B cell (primary cell): ENCODE data around the gene INSR. TPM values are rescaled to one million over a fixed set of nuclear protein-coding genes. Genes with fewer than 3 reads are reported as not detected.

Source experiments
- ATAC-seq: fragments of 200-7000 bp; cut with Tn5 transposase; one replicate; pipeline ENCODE4 v1.10.0; 2021; ENCODE audit warnings: low read depth, mild to moderate bottlenecking, moderate number of reproducible peaks, moderate library complexity
- CTCF ChIA-PET: fragments of 350-600 bp; sonication (Branson Sonifier 250); formaldehyde crosslinking; loops from one replicate; lab custom pipeline; 2021; ENCODE audit warnings: antibody characterized with exemption, inconsistent platforms; lab: Charles Lee
- POLR2A ChIA-PET: fragments of 350-600 bp; sonication (Branson Sonifier 250); formaldehyde crosslinking; loops from one replicate; lab custom pipeline; 2021; ENCODE audit warnings: antibody characterized with exemption; lab: Charles Lee
- DNase-seq: peaks from one replicate; pipeline ENCODE4 v3.0.0; 2013
- H2AFZ ChIP-seq: 2 replicates; pipeline ENCODE4 v1.6.1; 2012; ENCODE audit warnings: mild to moderate bottlenecking, low read depth, low read length; ENCODE audit not compliant: insufficient read depth, poor library complexity, severe bottlenecking
- H3K27ac ChIP-seq, 2 donors: 1 replicate in 1 of 2; 2 replicates in 1 of 2; pipeline ENCODE4 v1.5.1; 2012 to 2013; ENCODE audit warnings: low read length in 2 of 2, mild to moderate bottlenecking in 2 of 2, moderate library complexity in 1 of 2
- H3K27me3 ChIP-seq, 4 experiments: fragments of 200-600 bp in 1 of 4; sonication (generic) in 1 of 4; replicated peaks in 1 of 4; 1 replicate in 2 of 4; 2 replicates in 2 of 4; pipeline versions ENCODE4 v1.6.1 to v1.7.0; 2013 to 2016; ENCODE audit warnings: low read length in 3 of 4, mild to moderate bottlenecking in 2 of 4, mixed read lengths in 1 of 4, moderate library complexity in 1 of 4; ENCODE audit not compliant: insufficient read depth in 4 of 4, control insufficient read depth in 3 of 4; ENCODE audit errors: control extremely low read depth in 1 of 4
- H3K36me3 ChIP-seq, 2 experiments: replicated peaks in 1 of 2; 1 replicate in 1 of 2; 2 replicates in 1 of 2; pipeline versions ENCODE4 v1.6.1 to v1.7.1; 2013; ENCODE audit warnings: low read length in 1 of 2; ENCODE audit not compliant: insufficient read depth in 2 of 2, control insufficient read depth in 1 of 2; ENCODE audit errors: control extremely low read depth in 1 of 2, extremely low read depth in 1 of 2
- H3K4me1 ChIP-seq, 2 donors: fragments of 200-600 bp in 1 of 2; sonication (generic) in 1 of 2; 1 replicate in 1 of 2; 2 replicates in 1 of 2; pipeline versions ENCODE4 v1.5.1 to v1.6.1; 2013 to 2017; ENCODE audit warnings: low read length in 2 of 2; ENCODE audit not compliant: control insufficient read depth in 2 of 2, insufficient read depth in 2 of 2
- H3K4me2 ChIP-seq: replicated peaks from 2 replicates; pipeline ENCODE3; 2012; ENCODE audit warnings: mild to moderate bottlenecking, low read depth, low read length; ENCODE audit not compliant: poor library complexity, severe bottlenecking
- H3K4me3 ChIP-seq, 5 experiments: fragments of 200-600 bp in 1 of 5; sonication (generic) in 1 of 5; 1 replicate in 3 of 5; 2 replicates in 2 of 5; pipeline versions ENCODE4 v1.5.1 to v1.7.0; 2011 to 2016; ENCODE audit warnings: low read length in 4 of 5, mild to moderate bottlenecking in 4 of 5, low read depth in 2 of 5, control low read depth in 1 of 5, moderate library complexity in 1 of 5; ENCODE audit not compliant: insufficient read depth in 1 of 5; ENCODE audit errors: control extremely low read depth in 1 of 5, extremely low read depth in 1 of 5
- H3K79me2 ChIP-seq: fragments of 200-600 bp; sonication (generic); one replicate; pipeline ENCODE4 v1.6.0; 2016; ENCODE audit warnings: low read length; ENCODE audit not compliant: control insufficient read depth, insufficient read depth
- H3K9ac ChIP-seq: fragments of 200-600 bp; sonication (generic); 2 replicates; pipeline ENCODE4 v1.6.1; 2017; ENCODE audit warnings: mild to moderate bottlenecking, low read length, moderate library complexity
- H3K9me3 ChIP-seq, 3 donors: one replicate each; pipeline versions ENCODE4 v1.6.1 to v1.7.1; 2013; ENCODE audit warnings: low read length in 2 of 3; ENCODE audit not compliant: control insufficient read depth in 2 of 3, insufficient read depth in 1 of 3; ENCODE audit errors: control extremely low read depth in 1 of 3
- H4K20me1 ChIP-seq: 2 replicates; pipeline ENCODE4 v1.6.0; 2012; ENCODE audit warnings: mild to moderate bottlenecking, low read length; ENCODE audit not compliant: insufficient read depth, control insufficient read depth, poor library complexity, severe bottlenecking
- H3K27ac Mint-ChIP-seq: one replicate; pipeline ENCODE4 v1.8.0; 2021; ENCODE audit warnings: mixed read lengths
- H3K27me3 Mint-ChIP-seq: one replicate; pipeline ENCODE4 v1.8.0; 2021; ENCODE audit warnings: mixed read lengths
- H3K4me1 Mint-ChIP-seq: one replicate; pipeline ENCODE4 v1.8.0; 2021; ENCODE audit warnings: mixed read lengths
- H3K4me3 Mint-ChIP-seq: one replicate; pipeline ENCODE4 v1.8.0; 2021; ENCODE audit warnings: mixed read lengths
- H3K9me3 Mint-ChIP-seq: one replicate; pipeline ENCODE4 v1.8.0; 2022; ENCODE audit warnings: mixed read lengths; ENCODE audit not compliant: insufficient read depth
- CTCF ChIP-seq: fragments of 200-600 bp; IDR thresholded peaks from one replicate; pipeline ENCODE4 v1.8.0; 2022; ENCODE audit warnings: antibody characterized with exemption, mild to moderate bottlenecking
- EZH2 ChIP-seq: IDR thresholded peaks from 2 replicates; pipeline ENCODE4 v1.6.1; 2012; ENCODE audit warnings: borderline replicate concordance, low read depth, mild to moderate bottlenecking, moderate library complexity, low read length; ENCODE audit not compliant: insufficient read depth, poor library complexity, severe bottlenecking
- WGBS: methylation state at CpG from one replicate; pipeline ENCODE4 v1.1.5; 2013; ENCODE audit warnings: missing lambda C conversion rate; ENCODE audit not compliant: insufficient coverage; 5-methylcytosine and 5-hydroxymethylcytosine counted together
- intact Hi-C: fragments of 100-400 bp; cut with micrococcal nuclease; formaldehyde crosslinking; loops from one replicate; pipeline ENCODE4 v1.10.0; 2022
- polyA plus RNA-seq: library from polyadenylated mRNA; depleted of rRNA; stranded (reverse); fragments of >200 nt; gene quantifications from 2 replicates; pipeline ENCODE4 v1.2.3, GENCODE V29; 2012
- total RNA-seq, 2 donors: library from RNA; stranded (reverse); fragments of 120-200 nt in 1 of 2; gene quantifications; 1 replicate in 1 of 2; 2 replicates in 1 of 2; pipeline versions ENCODE4 v1.2.3 to v1.2.4, GENCODE V29; 2013 to 2022

The INSR gene
- total and polyA plus RNA-seq, 2 donors (not counting 1 experiment from before 2014, with no cell fraction given), result 1.4 to 6.3 TPM

- H2AFZ ChIP-seq, result no peak overlapping the region
- intact Hi-C loops, result no loop called here
- DNase-seq (no peak), ATAC-seq (no peak)
- Mint-ChIP-seq H3K27me3 (no peaks in the 10 kb centered on the region), H3K27ac (no peak overlapping the region), H3K9me3 (no peaks in the 10 kb centered on the region), H3K4me3 (no peak overlapping the region), H3K4me1 (no peaks in the 10 kb centered on the region)
- 96% methylated on average over 8 of the region's 10 CpGs for WGBS
- no peak overlapping the region for H3K4me2 ChIP-seq
- no peak overlapping the region for H3K9ac ChIP-seq
- no peaks in the 10 kb centered on the region for H4K20me1 ChIP-seq
- TF ChIP-seq CTCF (no peak), EZH2 (no peak)
- H3K4me3 ChIP-seq, result no peak overlapping the region
- ChIA-PET POLR2A (no interaction called here), CTCF (no interaction called here)
- peaks cover 0 to 5% (median 0%) of the 10 kb centered on the region in 3 donors for H3K9me3 ChIP-seq
- no peak overlapping the region for H3K27ac ChIP-seq
- no peaks in the 10 kb centered on the region for H3K27me3 ChIP-seq
- no peaks in the 10 kb centered on the region for H3K4me1 ChIP-seq
- H3K36me3 ChIP-seq, result peaks cover 0 to 5% of the 10 kb centered on the region in 2 experiments
- H3K79me2 ChIP-seq, result no peaks in the 10 kb centered on the region
Observed at GRCh38 chr19:7120499-7120898, 173.7 kb downstream of the INSR start.

- ATAC-seq (no peak), DNase-seq (no peak)
- no peak overlapping the region for H3K9ac ChIP-seq
- POLR2A ChIA-PET, result no interaction called here
- H3K79me2 ChIP-seq, result no peaks in the 10 kb centered on the region
- 93% methylated on average over 14 of the region's 14 CpGs for WGBS
- H3K4me3 Mint-ChIP-seq, result no peak overlapping the region
- H2AFZ ChIP-seq, result no peak overlapping the region
- H3K4me3 ChIP-seq, result no peak overlapping the region
- no peak overlapping the region for H3K27ac ChIP-seq
- H3K4me1 ChIP-seq, result no peaks in the 10 kb centered on the region
- CTCF ChIA-PET, result no interaction called here
- H4K20me1 ChIP-seq, result no peaks in the 10 kb centered on the region
- H3K9me3 ChIP-seq, result no peaks in the 10 kb centered on the region
- no peak overlapping the region for H3K4me2 ChIP-seq
- intact Hi-C loops, result no loop called here
- no peak overlapping the region for H3K27ac Mint-ChIP-seq
- H3K36me3 ChIP-seq, result peaks cover 0 to 4% of the 10 kb centered on the region in 2 experiments
- H3K27me3 ChIP-seq, result no peaks in the 10 kb centered on the region
- H3K4me1 Mint-ChIP-seq, result no peaks in the 10 kb centered on the region
- no peaks in the 10 kb centered on the region for H3K9me3 Mint-ChIP-seq
- H3K27me3 Mint-ChIP-seq, result no peaks in the 10 kb centered on the region
- TF ChIP-seq CTCF, result no peak
- no peak for TF ChIP-seq EZH2
Observed at GRCh38 chr19:7119582-7119981, 174.6 kb downstream of the INSR start.
